Choroid plexus epithelial cell (primary cell): ENCODE data around the gene VSTM2B.

Experiments
- DNase-seq: peaks from one replicate; pipeline ENCODE4 v3.0.0-alpha.2; 2010; ENCODE audit warnings: low read depth
- H3K4me3 ChIP-seq: 2 replicates; pipeline ENCODE4 v1.5.1; 2011; ENCODE audit warnings: low read depth, mild to moderate bottlenecking, control low read depth, low read length, moderate library complexity
- CTCF ChIP-seq: conservative IDR thresholded peaks from 2 replicates; pipeline ENCODE4 v1.5.1; 2011; ENCODE audit warnings: low read depth, mild to moderate bottlenecking, control low read depth, inconsistent platforms, low read length, moderate library complexity

Gene VSTM2B

GRCh38 chr19:29561601-29562000, 35.8 kb downstream of the VSTM2B start:
- no peak for TF ChIP-seq CTCF
- no peak overlapping the region for H3K4me3 ChIP-seq
- DNase-seq = no peak

GRCh38 chr19:29562299-29563297, 36.8 kb downstream of the VSTM2B start:
- DNase-seq = no peak
- TF ChIP-seq CTCF = no peak
- no peak overlapping the region for H3K4me3 ChIP-seq

- no peak overlapping the region for H3K4me3 ChIP-seq
- TF ChIP-seq CTCF = no peak
- no peak for DNase-seq
Observed at GRCh38 chr19:29563486-29564101, 37.8 kb downstream of the VSTM2B start.

- no peak overlapping the region for H3K4me3 ChIP-seq
- no peak for TF ChIP-seq CTCF
- no peak for DNase-seq
Observed at GRCh38 chr19:29564574-29565005, 38.8 kb downstream of the VSTM2B start.

- no peak for DNase-seq
- H3K4me3 ChIP-seq = no peak overlapping the region
- no peak for TF ChIP-seq CTCF
Observed at GRCh38 chr19:29565171-29565570, 39.4 kb downstream of the VSTM2B start.

- H3K4me3 ChIP-seq = no peak overlapping the region
- no peak for TF ChIP-seq CTCF
- DNase-seq = no peak
Observed at GRCh38 chr19:29566496-29567054, 40.8 kb downstream of the VSTM2B start.
